Lower lobe of right lung (tissue), 2 donors: Measurements from ENCODE around the gene KRT9. TPM values are rescaled to one million over a fixed set of nuclear protein-coding genes. Genes with fewer than 3 reads are reported as not detected.

ENCODE experiments used
- ATAC-seq, 2 donors: fragments of 200-7000 bp; cut with Tn5 transposase; one replicate each; pipeline ENCODE4 v1.9.1; 2020 to 2022; ENCODE audit warnings: mild to moderate bottlenecking in 2 of 2, moderate library complexity in 2 of 2
- DNase-seq: peaks from one replicate; pipeline ENCODE4 v3.0.0-alpha.2; 2020
- H3K27ac ChIP-seq: fragments of 200-600 bp; one replicate; pipeline ENCODE4 v1.8.0; 2022
- H3K27me3 ChIP-seq: fragments of 200-600 bp; one replicate; pipeline ENCODE4 v1.8.0; 2022; ENCODE audit warnings: low read depth
- H3K36me3 ChIP-seq: fragments of 200-600 bp; one replicate; pipeline ENCODE4 v1.8.0; 2022; ENCODE audit warnings: mild to moderate bottlenecking
- H3K4me1 ChIP-seq: fragments of 200-600 bp; one replicate; pipeline ENCODE4 v1.8.0; 2022
- H3K4me3 ChIP-seq: fragments of 200-600 bp; one replicate; pipeline ENCODE4 v1.8.0; 2022; ENCODE audit warnings: mild to moderate bottlenecking
- H3K9me3 ChIP-seq: fragments of 200-600 bp; one replicate; pipeline ENCODE4 v1.8.0; 2022
- CTCF ChIP-seq: fragments of 200-600 bp; IDR thresholded peaks from one replicate; pipeline ENCODE4 v1.8.0; 2022; ENCODE audit warnings: antibody characterized with exemption, mild to moderate bottlenecking
- intact Hi-C: fragments of 100-400 bp; cut with DNase I; formaldehyde crosslinking; loops from one replicate; pipeline ENCODE4 v1.11.0; 2022
- total RNA-seq: library from RNA; stranded (reverse); fragmentation: NEBNext Ultra II Directional; extraction: Animal tissue kit (Norgen Biotek cat#: 25700); gene quantifications from one replicate; pipeline ENCODE4 v1.2.1, GENCODE V29; 2021
- donor health status: DM: no; HTN: yes; CAD: no; lungs with severe emphysema.

KRT9 gene
- total RNA-seq, 1 donor from 2014 or later: not detected

DNA sequence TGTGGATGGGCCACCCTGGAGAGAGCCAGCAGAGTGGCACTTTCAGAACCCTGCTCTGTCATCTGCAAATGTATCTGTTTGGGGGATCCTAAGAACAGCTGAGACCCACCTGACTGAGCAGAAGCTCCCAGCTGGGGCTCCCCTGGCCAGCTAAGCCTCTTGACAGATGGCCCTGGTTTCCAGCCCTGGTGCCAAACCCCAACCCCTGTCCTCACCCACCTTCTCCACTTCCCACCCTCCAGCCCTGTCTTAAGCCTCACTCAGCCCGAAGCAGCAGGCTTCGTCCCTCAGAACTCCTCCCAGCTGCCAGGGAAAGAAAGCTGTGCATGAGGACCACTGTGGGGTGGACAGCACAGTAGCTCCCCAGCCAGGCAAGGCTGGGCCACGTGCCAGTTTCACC, 3.5 kb upstream of the KRT9 start:
- no peak for ATAC-seq
- Histone ChIP-seq H3K4me3 (no peak overlapping the region), H3K36me3 (no peaks in the 10 kb centered on the region), H3K4me1 (no peaks in the 10 kb centered on the region), H3K27ac (no peak overlapping the region), H3K9me3 (no peaks in the 10 kb centered on the region), H3K27me3 (peaks cover 27% of the 10 kb centered on the region)
- no peak for TF ChIP-seq CTCF
- DNase-seq: no peak
- intact Hi-C loops: no loop called here

DNA sequence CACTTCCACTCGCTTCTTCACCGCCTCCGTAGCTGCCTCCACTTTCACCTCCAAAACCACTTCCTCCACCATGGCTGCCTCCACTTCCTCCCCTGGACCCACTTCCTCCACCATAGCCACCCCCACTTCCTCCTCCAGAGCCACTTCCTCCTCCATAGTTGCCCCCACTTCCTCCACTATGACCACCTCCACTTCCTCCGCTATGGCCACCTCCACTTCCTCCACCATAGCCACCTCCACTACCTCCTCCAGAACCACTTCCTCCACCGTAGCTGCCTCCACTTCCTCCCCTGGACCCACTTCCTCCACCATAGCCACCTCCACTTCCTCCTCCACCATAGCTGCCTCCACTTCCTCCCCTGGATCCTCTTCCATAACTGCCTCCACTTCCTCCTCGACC, 4.5 kb downstream of the KRT9 start:
- Histone ChIP-seq H3K36me3 (no peaks in the 10 kb centered on the region), H3K27ac (no peak overlapping the region), H3K4me3 (no peak overlapping the region), H3K9me3 (no peaks in the 10 kb centered on the region), H3K4me1 (no peaks in the 10 kb centered on the region), H3K27me3 (peaks cover 4% of the 10 kb centered on the region)
- no peak for TF ChIP-seq CTCF
- intact Hi-C loops: no loop called here
- ATAC-seq (no peak), DNase-seq (no peak)

DNA sequence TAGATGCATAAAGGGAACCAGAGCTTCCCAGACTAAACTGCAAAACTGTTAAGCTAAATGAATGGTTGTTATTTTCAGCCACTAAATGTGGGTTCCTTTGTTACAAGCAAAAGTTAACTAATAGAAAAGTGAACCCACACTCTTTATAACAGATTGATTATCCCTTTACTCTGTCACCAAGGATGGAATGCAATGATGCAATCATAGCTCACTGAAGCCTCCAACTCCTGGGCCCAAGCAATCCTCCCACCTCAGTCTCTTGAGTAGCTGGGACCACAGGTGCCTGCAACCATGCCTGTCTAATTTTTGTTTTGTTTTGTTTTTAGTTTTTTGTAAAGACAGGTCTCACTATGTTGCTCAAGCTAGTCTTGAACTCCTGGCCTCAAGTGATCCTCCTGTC, 6.5 kb downstream of the KRT9 start:
- Histone ChIP-seq H3K4me3 (no peak overlapping the region), H3K4me1 (no peaks in the 10 kb centered on the region), H3K9me3 (no peaks in the 10 kb centered on the region), H3K27ac (no peak overlapping the region), H3K36me3 (no peaks in the 10 kb centered on the region), H3K27me3 (peaks cover 5% of the 10 kb centered on the region)
- no peak for ATAC-seq
- intact Hi-C loops: no loop called here
- no peak for TF ChIP-seq CTCF
- no peak for DNase-seq

DNA sequence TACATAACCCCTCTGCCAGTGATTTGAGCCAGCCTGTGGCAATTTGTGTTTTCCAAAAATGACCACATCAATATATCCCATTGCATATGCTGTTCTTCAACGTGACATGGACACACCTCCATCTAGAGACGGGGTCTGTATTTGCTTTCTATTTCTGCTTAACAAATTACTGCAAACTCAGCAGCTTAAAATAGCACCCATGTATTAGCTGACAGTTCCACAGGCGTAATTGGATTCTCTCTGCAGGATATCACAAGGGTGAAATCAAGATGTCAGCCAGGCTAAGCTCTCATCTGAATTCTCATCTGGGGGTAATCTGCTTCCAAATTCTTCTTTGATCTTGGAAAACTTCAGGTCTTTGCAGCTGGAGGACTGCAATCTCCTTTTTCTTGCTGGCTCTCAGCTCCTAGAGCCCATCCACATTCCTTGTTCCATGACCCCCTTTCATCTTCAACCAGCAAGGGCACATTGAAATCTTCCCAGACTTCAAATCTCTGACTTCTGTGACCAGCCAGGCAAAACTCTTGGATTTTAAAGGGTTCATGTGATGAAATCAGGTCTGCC, 8.2 kb downstream of the KRT9 start:
- ATAC-seq (no peak), DNase-seq (no peak)
- TF ChIP-seq CTCF: no peak
- H3K27me3 ChIP-seq: peaks cover 10% of the 10 kb centered on the region
- H3K9me3 ChIP-seq: no peaks in the 10 kb centered on the region
- H3K36me3 ChIP-seq: no peaks in the 10 kb centered on the region
- intact Hi-C loops: no loop called here
- H3K27ac ChIP-seq: no peak overlapping the region
- H3K4me3 ChIP-seq: no peak overlapping the region
- H3K4me1 ChIP-seq: no peaks in the 10 kb centered on the region

DNA sequence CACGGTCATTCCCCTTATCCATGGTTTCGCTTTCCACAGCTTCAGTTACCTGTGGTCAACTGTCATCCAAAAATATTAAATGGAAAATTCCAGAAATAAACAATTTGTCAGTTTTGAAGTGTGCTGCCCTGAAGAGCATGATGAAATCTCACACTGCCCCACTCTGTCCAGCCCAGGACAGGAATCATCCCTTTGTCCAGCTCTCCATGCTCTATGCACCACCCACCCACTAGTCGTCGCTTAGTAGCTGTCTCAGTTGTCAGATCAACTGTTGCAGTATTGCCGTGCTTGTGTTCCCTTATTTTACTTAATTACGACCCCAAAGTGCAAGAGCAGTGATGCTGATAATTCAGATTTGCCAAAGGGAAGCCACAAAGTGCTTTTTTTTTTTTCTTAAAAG, 10.3 kb downstream of the KRT9 start:
- Histone ChIP-seq H3K36me3 (no peaks in the 10 kb centered on the region), H3K27ac (no peak overlapping the region), H3K4me3 (no peak overlapping the region), H3K27me3 (peaks cover 10% of the 10 kb centered on the region), H3K4me1 (no peaks in the 10 kb centered on the region), H3K9me3 (no peaks in the 10 kb centered on the region)
- intact Hi-C loops: no loop called here
- no peak for TF ChIP-seq CTCF
- ATAC-seq: no peak
- no peak for DNase-seq

DNA sequence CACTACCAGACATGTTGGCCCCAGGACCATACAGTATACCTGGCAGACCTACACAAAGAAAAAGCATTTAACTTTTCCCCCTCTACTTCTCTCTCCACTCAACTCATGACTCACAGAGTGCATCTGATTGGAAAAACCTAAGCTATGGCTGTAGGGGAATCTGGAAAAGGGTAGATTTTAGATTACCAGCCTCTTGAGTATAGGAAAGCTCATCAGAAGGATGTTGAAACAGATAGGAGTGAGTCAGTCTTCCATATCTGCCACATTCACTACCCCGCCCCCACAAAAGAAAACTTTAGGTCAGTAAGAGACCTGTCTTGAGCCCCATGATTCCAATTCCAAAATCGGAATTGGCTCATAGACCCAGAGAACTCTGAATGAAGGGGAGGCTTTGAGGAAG, 12.3 kb downstream of the KRT9 start:
- Histone ChIP-seq H3K9me3 (no peaks in the 10 kb centered on the region), H3K36me3 (no peaks in the 10 kb centered on the region), H3K27me3 (peaks cover 10% of the 10 kb centered on the region), H3K4me3 (no peak overlapping the region), H3K4me1 (no peaks in the 10 kb centered on the region), H3K27ac (no peak overlapping the region)
- no peak for ATAC-seq
- intact Hi-C loops: no loop called here
- DNase-seq: no peak
- no peak for TF ChIP-seq CTCF
